HepG2 (cell line): ENCODE measurements around the gene ZNF831. TPM values are rescaled to one million over a fixed set of nuclear protein-coding genes. Genes with fewer than 3 reads are reported as not detected.
A peak's percentile ranks its signal among the peaks of the same experiment; 100 is the strongest.

Source experiments
- ATAC-seq: fragments of 200-7000 bp; cut with Tn5 transposase; 3 replicates; pipeline ENCODE4 v1.9.1; 2020; ENCODE audit warnings: mild to moderate bottlenecking, moderate library complexity
- BruUV-seq: library from RNA; stranded (reverse); fragments of 400-500 nt; replicated peaks from 2 replicates; lab custom pipeline; 2021; lab: Mats Ljungman, UMichigan
- CTCF ChIA-PET: fragments of 300-600 bp; formaldehyde crosslinking; extraction: SDS; loops from one replicate; lab custom pipeline; 2021; ENCODE audit warnings: low total read pairs, inconsistent platforms, low intra/inter-chr PET ratio; lab: Yijun Ruan, JAX
- POLR2A ChIA-PET: fragments of 350-600 bp; sonication (Branson Sonifier 250); formaldehyde crosslinking; loops from one replicate; lab custom pipeline; 2020; ENCODE audit warnings: antibody characterized with exemption, inconsistent platforms; lab: Yijun Ruan, JAX
- DNase-seq: peaks from one replicate; pipeline ENCODE4 v3.0.0-alpha.2; 2015; ENCODE audit warnings: low spot score
- FAIRE-seq: peaks from 3 replicates; lab custom pipeline; 2011; peaks lifted over from hg19 to GRCh38; lab: Jason Lieb, UNC
- H2AFZ ChIP-seq: one replicate; pipeline ENCODE4 v1.6.1; 2011; ENCODE audit warnings: low read length, inconsistent platforms
- H3K27ac ChIP-seq: fragments of 300-600 bp; 3 replicates; pipeline ENCODE4 v1.8.0; 2011; ENCODE audit warnings: mixed run types, mild to moderate bottlenecking, mixed read lengths, low read length, inconsistent platforms; ENCODE audit not compliant: insufficient read depth; ENCODE audit errors: extremely low read length
- H3K27me3 ChIP-seq, 2 experiments: fragments of 200-600 bp in 1 of 2; 2 replicates in 1 of 2; 3 replicates in 1 of 2; pipeline versions ENCODE4 v1.6.0 to v1.8.0; 2011; ENCODE audit warnings: low read length in 2 of 2, mild to moderate bottlenecking in 2 of 2, moderate library complexity in 2 of 2, inconsistent platforms in 1 of 2; ENCODE audit not compliant: insufficient read depth in 2 of 2, control insufficient read depth in 1 of 2
- H3K36me3 ChIP-seq, 2 experiments: fragments of 200-600 bp in 1 of 2; replicated peaks in 1 of 2; 2 replicates in 1 of 2; 3 replicates in 1 of 2; pipeline versions ENCODE4 v1.5.1 to v1.8.0; 2011; ENCODE audit warnings: low read length in 2 of 2, inconsistent platforms in 1 of 2; ENCODE audit not compliant: insufficient read depth in 2 of 2, control insufficient read depth in 1 of 2
- H3K4me1 ChIP-seq: 2 replicates; pipeline ENCODE4 v1.5.1; 2012; ENCODE audit warnings: low read length, inconsistent platforms; ENCODE audit not compliant: insufficient read depth
- H3K4me2 ChIP-seq: 2 replicates; pipeline ENCODE4 v1.6.0; 2011; ENCODE audit warnings: low read depth, low read length, inconsistent platforms
- H3K4me3 ChIP-seq, 3 experiments: fragments of 200-600 bp in 1 of 3; sonication (generic), shearing (Covaris generic) in 1 of 3; replicated peaks in 1 of 3; 2 replicates each; pipeline ENCODE4 v1.5.1; 2011 to 2016; ENCODE audit warnings: low read length in 3 of 3, inconsistent platforms in 2 of 3, low read depth in 2 of 3, mild to moderate bottlenecking in 2 of 3, control low read depth in 1 of 3, mixed read lengths in 1 of 3; ENCODE audit not compliant: insufficient read depth in 1 of 3
- H3K79me2 ChIP-seq: one replicate; pipeline ENCODE4 v1.6.1; 2011; ENCODE audit warnings: low read length, inconsistent platforms; ENCODE audit not compliant: insufficient read depth
- H3K9ac ChIP-seq: 2 replicates; pipeline ENCODE4 v1.6.0; 2011; ENCODE audit warnings: mild to moderate bottlenecking, low read depth, low read length, inconsistent platforms; ENCODE audit not compliant: insufficient read depth
- H3K9me3 ChIP-seq: 2 replicates; pipeline ENCODE4 v1.5.1; 2012; ENCODE audit warnings: mild to moderate bottlenecking, low read length
- H4K20me1 ChIP-seq: 2 replicates; pipeline ENCODE4 v1.6.0; 2011; ENCODE audit warnings: inconsistent platforms, mild to moderate bottlenecking, low read length, moderate library complexity; ENCODE audit not compliant: insufficient read depth
- CEBPB ChIP-seq: IDR thresholded peaks from 2 replicates; pipeline ENCODE4 v1.6.1; 2011; ENCODE audit warnings: low read depth, low read length, improper control_type of control experiment, borderline replicate concordance
- FOXP4 ChIP-seq: sonication (generic); formaldehyde crosslinking; IDR thresholded peaks from 2 replicates; pipeline ENCODE4 v1.4.0; 2020; ENCODE audit warnings: missing genetic modification reagents
- KLF11 ChIP-seq: IDR thresholded peaks from 2 replicates; pipeline ENCODE4 v1.6.1; 2016; ENCODE audit warnings: missing compliant biosample characterization
- MXD3 ChIP-seq: IDR thresholded peaks from 2 replicates; pipeline ENCODE4 v1.6.1; 2016; ENCODE audit warnings: mild to moderate bottlenecking, missing biosample characterization, missing genetic modification reagents
- RCOR2 ChIP-seq: IDR thresholded peaks from 2 replicates; pipeline ENCODE4 v1.6.1; 2016; ENCODE audit warnings: missing biosample characterization, missing genetic modification reagents
- ZBTB25 ChIP-seq: IDR thresholded peaks from 2 replicates; pipeline ENCODE4 v1.6.1; 2018; ENCODE audit warnings: missing genetic modification reagents
- ZBTB39 ChIP-seq: sonication (generic); formaldehyde crosslinking; IDR thresholded peaks from 2 replicates; pipeline ENCODE4 v1.5.0; 2020; ENCODE audit warnings: missing genetic modification reagents
- ZFP36L2 ChIP-seq: sonication (generic); formaldehyde crosslinking; IDR thresholded peaks from 2 replicates; pipeline ENCODE4 v1.4.0; 2020; ENCODE audit warnings: missing genetic modification reagents
- ZNF24 ChIP-seq: fragments of 450-650 bp; IDR thresholded peaks from 2 replicates; pipeline ENCODE4 v1.6.1; 2017; ENCODE audit warnings: antibody characterized with exemption, mild to moderate bottlenecking
- ZNF670 ChIP-seq: sonication (generic); formaldehyde crosslinking; IDR thresholded peaks from 2 replicates; pipeline ENCODE4 v1.8.0; 2022; ENCODE audit warnings: mild to moderate bottlenecking, missing genetic modification reagents, borderline replicate concordance
- ZSCAN29 ChIP-seq: sonication (generic); formaldehyde crosslinking; conservative IDR thresholded peaks from 2 replicates; pipeline ENCODE4 v1.4.0; 2020; ENCODE audit warnings: mild to moderate bottlenecking, missing genetic modification reagents
- WGBS: methylation state at CpG from one replicate; pipeline ENCODE4 v1.1.6; 2017; ENCODE audit warnings: low lambda C conversion rate; 5-methylcytosine and 5-hydroxymethylcytosine counted together
- in situ Hi-C: cut with HindIII; loops from 2 replicates; pipeline ENCODE4 v1.10.0; 2017; ENCODE audit warnings: low pct_unique_long_range_greater_than_20kb; ENCODE audit not compliant: extremely low pct_ligation_motif_present
- intact Hi-C: fragments of 100-400 bp; cut with micrococcal nuclease; formaldehyde crosslinking; loops from one replicate; pipeline ENCODE4 v1.10.0; 2022; ENCODE audit not compliant: unreplicated experiment
- polyA plus RNA-seq, 8 experiments: library from polyadenylated mRNA; depleted of rRNA in 3 of 8; stranded (reverse) in 7 of 8; unstranded in 1 of 8; fragments of >200 nt; fragmentation: Illumina TruSeq in 4 of 8; extraction: Trizol in 4 of 8; gene quantifications; 2 replicates each; pipeline versions ENCODE4 v1.2.1 to v1.2.3, GENCODE V29; 2011 to 2016; ENCODE audit warnings: low read depth in 4 of 8, missing spikeins in 1 of 8, mixed read lengths in 1 of 8; ENCODE audit not compliant: insufficient read depth in 1 of 8
- total RNA-seq, 5 experiments: library from RNA; depleted of rRNA; stranded (reverse); fragments of >200 nt; fragmentation: Illumina TruSeq; extraction: Trizol; gene quantifications; 2 replicates each; pipeline ENCODE4 v1.2.3, GENCODE V29; 2016; ENCODE audit warnings: low read depth in 1 of 5

The ZNF831 gene
- total and polyA plus RNA-seq, 2 of the 13 experiments (the other 11 are each of a cell fraction or from before 2014, with no cell fraction given) = not detected

GRCh38 chr20:59220161-59220560 lies 56.5 kb downstream of the ZNF831 start:
- Histone ChIP-seq H3K9me3 (no peaks in the 10 kb centered on the region), H2AFZ (no peak overlapping the region), H3K4me2 (no peak overlapping the region), H4K20me1 (no peaks in the 10 kb centered on the region), H3K27ac (no peak overlapping the region), H3K36me3 (no peaks in the 10 kb centered on the region), H3K9ac (no peak overlapping the region), H3K79me2 (no peaks in the 10 kb centered on the region), H3K4me1 (peaks cover 6% of the 10 kb centered on the region; the same call in 1 of the 2 replicates)
- in situ Hi-C loops = loop anchor here (5.0 kb wide), 2 partner anchors 133 to 348 kb away; no protein-coding TSS in a partner anchor
- CTCF ChIA-PET = interaction anchor here (4.5 kb wide), 1 partner anchor 351 kb away, joined by 80 read pairs; no protein-coding TSS in a partner anchor
- no peak for ATAC-seq
- DNase-seq = no peak
- no TSS peak for BruUV-seq
- POLR2A ChIA-PET = no interaction called here
- intact Hi-C loops = loop anchor here (5.0 kb wide), 1 partner anchor 277 kb away; no protein-coding TSS in a partner anchor
- TF ChIP-seq ZBTB25 (CRISPR knock-in tag) (no peak), ZNF24 (no peak)
- TF ChIP-seq, all 625 proteins: peak for 0
- Histone ChIP-seq H3K4me3 (no peak overlapping the region), H3K27me3 (peaks cover 13 to 59% of the 10 kb centered on the region in 2 experiments)
- WGBS = 14% methylated on average over 5 of the region's 5 CpGs
- no peak for FAIRE-seq

GRCh38 chr20:59221049-59221706 lies 57.6 kb downstream of the ZNF831 start:
- Histone ChIP-seq H3K4me2 (no peak overlapping the region), H3K36me3 (no peaks in the 10 kb centered on the region), H3K4me1 (peaks cover 6% of the 10 kb centered on the region; the same call in 1 of the 2 replicates), H3K27me3 (peaks cover 13 to 66% of the 10 kb centered on the region in 2 experiments), H3K9me3 (no peaks in the 10 kb centered on the region), H3K79me2 (no peaks in the 10 kb centered on the region), H4K20me1 (no peaks in the 10 kb centered on the region), H3K27ac (no peak overlapping the region), H2AFZ (no peak overlapping the region), H3K9ac (no peak overlapping the region), H3K4me3 (no peak overlapping the region)
- WGBS = 12% methylated on average over 9 of the region's 9 CpGs
- intact Hi-C loops = loop anchor here (5.0 kb wide), 1 partner anchor 276 kb away; no protein-coding TSS in a partner anchor
- BruUV-seq = no TSS peak
- ATAC-seq (no peak), FAIRE-seq (no peak), DNase-seq (peak; percentile 13)
- in situ Hi-C loops = loop anchor here (5.0 kb wide), 2 partner anchors 134 to 349 kb away; no protein-coding TSS in a partner anchor
- ChIA-PET POLR2A (no interaction called here), CTCF (interaction anchor here (0.7 to 4.5 kb wide), 2 partner anchors 235 to 352 kb away, joined by 3 to 80 read pairs; no protein-coding TSS in a partner anchor)
- no peak for TF ChIP-seq CEBPB
- no peak for TF ChIP-seq FOXP4 (CRISPR knock-in tag)
- no peak for TF ChIP-seq KLF11 (CRISPR knock-in tag)
- no peak for TF ChIP-seq ZSCAN29 (CRISPR knock-in tag)
- TF ChIP-seq RCOR2 (CRISPR knock-in tag) = no peak
- no peak for TF ChIP-seq MXD3
- no peak for TF ChIP-seq ZBTB39 (CRISPR knock-in tag)
- no peak for TF ChIP-seq ZFP36L2 (CRISPR knock-in tag)
- no peak for TF ChIP-seq ZNF670
